Testis (tissue), 2 donors: ENCODE results near the gene BGLAP.

Experiments
- CTCF ChIP-seq, 3 experiments: fragments of 450-650 bp in 2 of 3; fragments of 200-600 bp in 1 of 3; sonication (generic) in 1 of 3; IDR thresholded peaks; one replicate each; pipeline ENCODE4 v1.5.1; 2016 to 2019; ENCODE audit warnings: antibody characterized with exemption in 3 of 3, mild to moderate bottlenecking in 2 of 3, moderate library complexity in 1 of 3
- POLR2A ChIP-seq: fragments of 450-650 bp; IDR thresholded peaks from one replicate; pipeline ENCODE4 v1.6.1; 2017; ENCODE audit warnings: antibody characterized with exemption, mild to moderate bottlenecking, moderate library complexity

- TF ChIP-seq CTCF (IDR thresholded peaks at IDR 0.05), result no peak
- TF ChIP-seq POLR2A, result no peak
These were observed 17.8 kb downstream of the BGLAP start for GRCh38 chr1:156259805-156260204.
